ENCODE measurements around the gene GRIN2C.

DNA sequence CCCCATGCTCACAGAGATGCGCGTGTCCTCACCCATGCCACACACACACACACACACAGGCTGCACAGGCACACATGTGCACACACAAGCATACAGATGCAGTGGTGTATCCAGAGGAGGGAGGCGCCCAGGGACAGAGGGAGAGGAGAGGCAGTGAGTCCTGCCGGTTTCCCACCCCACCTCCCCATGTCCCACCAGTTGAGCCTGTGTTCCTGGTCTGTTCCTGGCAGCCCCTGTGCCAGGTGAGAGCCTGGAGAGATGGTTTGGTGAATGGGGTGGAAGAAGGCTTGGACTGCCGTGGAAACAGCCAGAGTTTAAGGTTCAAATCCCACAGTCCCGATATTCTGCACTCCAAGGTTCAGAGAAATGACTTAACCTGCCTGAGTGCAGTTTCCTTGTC lies 44.0 kb upstream of the GRIN2C start:
- no peak for TF ChIP-seq EZH2 (IDR thresholded peaks at IDR 0.05; ENCODE audit: insufficient read depth, low read length)
- TF ChIP-seq, protein P1, sequence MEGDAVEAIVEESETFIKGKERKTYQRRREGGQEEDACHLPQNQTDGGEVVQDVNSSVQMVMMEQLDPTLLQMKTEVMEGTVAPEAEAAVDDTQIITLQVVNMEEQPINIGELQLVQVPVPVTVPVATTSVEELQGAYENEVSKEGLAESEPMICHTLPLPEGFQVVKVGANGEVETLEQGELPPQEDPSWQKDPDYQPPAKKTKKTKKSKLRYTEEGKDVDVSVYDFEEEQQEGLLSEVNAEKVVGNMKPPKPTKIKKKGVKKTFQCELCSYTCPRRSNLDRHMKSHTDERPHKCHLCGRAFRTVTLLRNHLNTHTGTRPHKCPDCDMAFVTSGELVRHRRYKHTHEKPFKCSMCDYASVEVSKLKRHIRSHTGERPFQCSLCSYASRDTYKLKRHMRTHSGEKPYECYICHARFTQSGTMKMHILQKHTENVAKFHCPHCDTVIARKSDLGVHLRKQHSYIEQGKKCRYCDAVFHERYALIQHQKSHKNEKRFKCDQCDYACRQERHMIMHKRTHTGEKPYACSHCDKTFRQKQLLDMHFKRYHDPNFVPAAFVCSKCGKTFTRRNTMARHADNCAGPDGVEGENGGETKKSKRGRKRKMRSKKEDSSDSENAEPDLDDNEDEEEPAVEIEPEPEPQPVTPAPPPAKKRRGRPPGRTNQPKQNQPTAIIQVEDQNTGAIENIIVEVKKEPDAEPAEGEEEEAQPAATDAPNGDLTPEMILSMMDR (IDR thresholded peaks at IDR 0.05; ENCODE audit: insufficient read depth, low read depth, low read length): no peak
